Activated CD8-positive, alpha-beta memory T cell treated with anti-CD3 and anti-CD28 coated beads, Interleukin-2, amount 50 U/mL, for 24 hours (primary cell): ENCODE data around the gene IL12A.

ENCODE experiments used
- DNase-seq: peaks from one replicate; pipeline ENCODE4 v3.0.0-alpha.2; 2020; ENCODE audit errors: extremely low read depth

Gene IL12A

DNA sequence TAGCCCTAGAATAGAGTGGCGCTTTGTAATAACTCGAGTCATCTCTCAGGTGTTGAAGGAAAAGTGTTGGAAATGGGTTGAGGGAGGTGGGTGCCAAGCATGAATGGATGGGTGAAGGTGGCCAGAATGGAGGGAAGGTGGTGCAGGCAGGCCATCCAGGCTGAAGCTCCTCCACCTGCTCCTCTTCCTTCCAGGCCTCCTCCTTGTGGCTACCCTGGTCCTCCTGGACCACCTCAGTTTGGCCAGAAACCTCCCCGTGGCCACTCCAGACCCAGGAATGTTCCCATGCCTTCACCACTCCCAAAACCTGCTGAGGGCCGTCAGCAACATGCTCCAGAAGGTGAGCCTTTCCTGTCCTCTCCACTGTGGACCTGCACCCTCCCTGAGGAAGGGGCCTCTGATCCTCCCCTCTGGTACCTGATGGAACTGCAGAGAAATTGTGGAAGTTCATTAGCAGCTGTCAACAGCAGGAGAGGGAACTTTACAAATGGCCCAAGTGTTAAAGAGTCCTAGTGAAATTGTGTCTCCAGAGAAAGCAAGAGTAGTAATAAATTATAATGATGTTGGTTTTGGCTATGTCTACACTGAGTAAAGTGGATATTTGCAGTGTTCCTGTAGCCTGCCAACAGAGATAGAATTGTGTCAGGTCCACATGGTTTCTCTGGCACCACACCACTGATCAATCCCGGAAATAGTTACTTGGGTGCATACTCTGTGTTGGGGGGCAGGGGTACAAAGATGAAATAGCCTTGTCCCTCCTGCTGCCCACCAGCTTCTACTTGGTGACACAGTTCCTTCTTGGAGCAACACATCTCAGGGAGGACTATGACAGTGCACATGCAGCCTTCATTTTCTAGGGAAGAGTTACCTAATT, 1.6 kb downstream of the IL12A start:
- no peak for DNase-seq

- DNase-seq: no peak
Measured at GRCh38 chr3:159991591-159991990, 3.0 kb downstream of the IL12A start.

DNA sequence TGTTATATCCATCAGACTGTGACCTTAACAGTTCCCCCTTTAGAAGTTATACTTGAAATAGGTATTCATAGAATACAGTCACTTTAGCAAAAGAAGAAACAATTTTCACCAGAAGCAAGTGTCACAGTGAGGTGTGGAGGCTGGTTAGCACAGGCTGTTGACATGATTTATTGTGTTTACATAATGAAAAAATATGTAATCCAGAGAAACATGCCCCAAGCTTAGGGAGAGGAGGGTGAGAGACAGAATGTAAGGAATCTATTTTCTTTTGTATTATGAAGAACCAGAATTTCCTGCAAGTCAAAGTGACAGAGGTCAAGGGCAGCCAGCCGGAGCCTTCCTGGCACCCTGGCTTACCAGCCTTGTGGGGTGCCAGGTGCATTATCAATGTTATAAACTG, 4.0 kb downstream of the IL12A start:
- no peak for DNase-seq

DNA sequence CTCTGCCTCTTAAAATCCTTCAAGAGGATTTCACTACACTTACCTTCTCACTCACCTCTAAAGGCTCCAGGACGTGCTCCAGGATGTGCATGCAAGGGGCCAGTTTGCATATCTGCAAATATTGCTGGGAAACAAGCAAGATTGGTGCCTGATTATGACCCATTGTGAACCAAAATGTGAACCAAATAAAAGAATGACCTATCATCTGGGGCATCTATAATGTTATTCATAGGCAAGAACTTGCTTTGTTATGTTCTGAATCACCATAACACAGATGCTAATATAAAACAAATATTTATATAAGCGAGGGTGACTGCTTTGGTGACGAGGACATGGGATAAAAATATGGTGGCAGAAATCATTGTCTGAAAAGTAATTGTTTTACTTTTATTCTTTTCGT, 5.5 kb downstream of the IL12A start:
- DNase-seq: no peak

DNA sequence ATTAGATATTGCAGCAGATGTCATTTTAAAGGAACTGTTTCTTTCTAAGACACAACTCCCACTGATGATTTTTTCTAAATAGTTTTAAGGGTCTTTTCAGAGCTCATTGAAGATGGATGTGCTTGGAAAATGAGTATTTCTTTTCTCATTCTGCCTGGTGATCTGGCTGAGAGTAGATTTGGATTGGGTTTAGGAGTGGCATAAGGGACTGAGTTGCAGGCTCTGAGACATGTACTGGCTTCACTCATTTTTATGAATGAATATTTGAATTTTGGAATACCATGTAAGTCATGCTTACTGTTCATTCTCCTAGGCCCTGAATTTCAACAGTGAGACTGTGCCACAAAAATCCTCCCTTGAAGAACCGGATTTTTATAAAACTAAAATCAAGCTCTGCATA, 6.5 kb downstream of the IL12A start:
- no peak for DNase-seq

- DNase-seq: no peak
Measured at GRCh38 chr3:159996018-159996417, 7.4 kb downstream of the IL12A start.

GRCh38 chr3:159996959-159997358, 8.3 kb downstream of the IL12A start:
- no peak for DNase-seq

- DNase-seq: no peak
Measured at GRCh38 chr3:160001148-160001760, 12.6 kb downstream of the IL12A start.

- DNase-seq: no peak
Measured at GRCh38 chr3:160001850-160002623, 13.4 kb downstream of the IL12A start.

GRCh38 chr3:160003520-160004128, 15.0 kb downstream of the IL12A start:
- DNase-seq: no peak

DNA sequence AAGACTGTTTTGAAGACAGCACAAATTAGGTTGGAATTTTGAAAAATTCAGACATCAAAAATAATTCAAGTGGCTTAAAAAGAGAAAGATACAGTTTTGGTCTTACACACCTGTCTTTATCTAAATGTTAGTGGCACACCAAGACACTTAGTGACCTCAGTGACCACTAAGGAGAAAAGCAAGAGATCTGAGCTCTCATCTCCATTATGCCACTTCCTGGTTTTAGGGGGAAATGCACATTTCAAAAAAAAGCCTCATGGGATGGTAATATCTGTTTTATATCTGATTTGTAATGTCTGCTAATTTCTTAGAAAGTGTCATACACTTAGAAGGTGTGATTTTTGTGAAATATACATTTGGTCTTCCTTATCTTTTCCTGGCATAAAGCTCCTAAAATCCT, 16.4 kb downstream of the IL12A start:
- no peak for DNase-seq

GRCh38 chr3:160006282-160007163, 17.9 kb downstream of the IL12A start:
- no peak for DNase-seq

- no peak for DNase-seq
Measured at GRCh38 chr3:160008961-160009360, 20.3 kb downstream of the IL12A start.

DNA sequence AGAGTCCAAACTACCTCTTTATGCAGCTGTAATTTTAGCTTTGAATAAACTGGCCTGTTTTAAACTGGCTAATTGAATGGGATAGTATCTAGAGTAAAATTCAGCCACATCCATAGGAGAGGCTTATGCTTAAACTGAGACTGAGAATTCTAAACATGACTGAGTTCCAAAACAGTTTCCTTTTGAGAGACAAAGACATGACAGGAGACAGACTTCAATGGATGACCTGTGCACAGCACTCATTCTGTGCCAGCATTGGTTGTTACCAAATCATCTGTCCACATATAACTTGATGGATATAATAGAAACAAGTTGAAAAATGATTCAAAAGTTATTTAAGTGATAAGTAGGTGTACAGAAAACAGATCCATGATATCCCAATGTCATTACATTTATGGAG, 20.9 kb downstream of the IL12A start:
- DNase-seq: no peak

GRCh38 chr3:160010578-160010977, 21.9 kb downstream of the IL12A start:
- DNase-seq: no peak

DNA sequence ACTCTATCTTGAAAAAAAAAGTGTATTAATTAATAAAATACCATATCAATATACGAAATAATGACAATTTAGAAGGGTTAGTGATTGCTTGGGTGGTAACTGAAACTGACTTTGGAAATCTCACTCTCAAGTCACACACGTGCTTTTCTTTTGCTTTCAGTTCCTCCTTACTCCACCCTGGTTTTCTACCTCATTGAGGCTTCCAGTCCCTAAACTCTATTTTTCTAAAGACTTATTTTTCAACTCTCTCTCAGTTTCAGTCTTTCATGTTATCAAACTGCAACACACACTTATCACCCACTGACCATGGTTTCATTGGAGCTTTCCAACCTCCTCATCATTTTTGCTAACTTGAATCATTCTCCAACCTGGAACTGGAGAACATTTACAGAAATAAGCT, 23.5 kb downstream of the IL12A start:
- DNase-seq: no peak

DNA sequence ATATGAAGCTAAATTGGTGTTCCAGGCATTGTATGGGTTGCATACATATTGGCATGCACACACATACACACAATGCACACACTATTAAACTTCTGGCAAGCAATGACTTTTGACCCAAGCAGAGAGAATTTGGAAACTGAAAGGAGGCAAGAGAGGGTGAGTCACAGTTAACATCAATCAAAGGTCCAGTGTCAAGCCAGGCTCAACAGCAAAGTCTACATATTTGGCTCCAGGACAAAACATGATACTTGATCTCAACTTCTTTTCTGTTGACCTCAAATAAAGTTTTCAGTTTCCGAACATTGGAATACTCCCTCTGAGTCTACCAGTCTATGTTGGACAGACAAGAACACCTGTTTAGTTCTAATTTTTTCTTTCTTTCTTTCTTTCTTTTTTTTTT, 28.3 kb downstream of the IL12A start:
- no peak for DNase-seq

DNA sequence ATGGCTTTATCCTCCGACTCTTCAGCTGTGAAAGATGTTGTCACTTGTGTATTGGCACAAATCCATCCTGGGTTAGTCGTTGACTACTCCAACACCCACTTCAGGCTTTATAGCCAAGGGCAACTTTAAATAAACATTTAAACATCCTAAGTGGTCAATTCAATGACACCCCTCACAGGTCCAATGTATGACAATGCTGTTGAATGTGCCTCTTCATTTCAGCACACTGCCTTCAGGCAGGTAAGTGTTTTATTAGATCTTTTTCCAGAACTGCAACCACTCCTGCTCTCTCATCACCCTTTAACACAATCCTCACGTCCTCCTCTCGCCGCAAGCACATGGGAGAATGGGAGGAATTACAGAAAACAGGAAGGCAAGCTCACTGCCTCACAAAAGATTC, 30.3 kb downstream of the IL12A start:
- DNase-seq: no peak

DNA sequence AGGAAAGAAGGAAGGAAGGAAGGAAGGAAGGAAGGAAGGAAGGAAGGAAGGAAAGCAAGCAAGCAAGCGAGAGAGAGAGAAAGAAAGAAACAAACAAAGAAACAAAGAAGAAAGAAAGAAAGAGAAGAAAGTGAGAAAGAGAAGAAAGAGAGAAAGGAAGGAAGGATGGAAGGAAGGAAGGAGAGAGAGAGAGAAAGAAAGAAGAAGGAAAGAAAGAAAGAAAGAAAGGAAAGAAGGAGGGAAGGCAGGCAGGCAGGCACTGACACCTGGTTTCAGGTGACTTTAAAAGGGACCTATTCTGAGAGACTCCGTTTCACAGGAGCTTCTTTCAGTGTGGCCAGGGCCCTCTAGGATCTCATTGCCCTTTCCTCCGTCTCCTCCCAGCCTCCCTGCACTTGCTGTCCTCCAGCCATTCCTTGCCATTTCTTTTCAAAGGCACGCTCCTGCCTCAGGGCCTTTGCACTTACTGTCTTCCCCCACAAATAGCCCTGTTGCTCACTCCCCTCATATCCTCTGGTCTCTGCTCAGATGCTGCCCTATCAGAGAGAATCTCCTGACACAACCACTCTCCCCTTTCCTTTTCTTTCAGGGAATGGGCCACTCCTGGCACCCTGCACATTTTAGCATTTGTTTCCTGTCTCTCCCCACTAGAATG, 31.5 kb downstream of the IL12A start:
- DNase-seq: no peak

DNA sequence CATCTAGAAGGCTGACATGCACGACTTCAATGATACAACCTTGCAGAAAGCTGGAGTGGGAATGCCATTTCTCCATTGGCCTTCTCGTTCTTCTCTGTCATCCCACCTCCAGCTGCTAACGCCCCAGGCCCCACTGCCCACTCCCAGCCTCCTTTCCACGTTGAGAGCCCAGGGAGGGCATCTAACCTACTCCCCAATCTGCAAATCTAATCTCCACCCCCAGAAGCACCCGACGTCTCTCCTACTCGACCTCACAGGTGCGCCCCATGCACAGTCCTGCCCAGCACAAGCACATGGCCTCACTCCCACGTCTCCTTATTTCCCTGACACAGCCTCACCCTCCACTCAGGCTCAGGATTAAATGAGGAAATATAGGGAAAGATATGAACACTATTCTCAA, 33.4 kb downstream of the IL12A start:
- DNase-seq: no peak

- DNase-seq: no peak
Measured at GRCh38 chr3:160023476-160023875, 34.8 kb downstream of the IL12A start.
